Astrocyte (in vitro differentiated cells and primary cell): ENCODE results near the gene AMMECR1.

Experiments used
- EZH2 ChIP-seq: IDR thresholded peaks from 2 replicates; pipeline ENCODE4 v1.6.1; 2012; ENCODE audit warnings: mild to moderate bottlenecking, low read length, inconsistent platforms; ENCODE audit not compliant: insufficient read depth
- TF ChIP-seq, protein P1 (sequence below): IDR thresholded peaks from 2 replicates; pipeline ENCODE4 v1.5.1; 2011; ENCODE audit warnings: low read depth, mild to moderate bottlenecking, inconsistent platforms, low read length, moderate library complexity; ENCODE audit not compliant: insufficient read depth

GRCh38 chrX:110317061-110317819 is 645 bp downstream of the AMMECR1 start:
- TF ChIP-seq, protein P1, sequence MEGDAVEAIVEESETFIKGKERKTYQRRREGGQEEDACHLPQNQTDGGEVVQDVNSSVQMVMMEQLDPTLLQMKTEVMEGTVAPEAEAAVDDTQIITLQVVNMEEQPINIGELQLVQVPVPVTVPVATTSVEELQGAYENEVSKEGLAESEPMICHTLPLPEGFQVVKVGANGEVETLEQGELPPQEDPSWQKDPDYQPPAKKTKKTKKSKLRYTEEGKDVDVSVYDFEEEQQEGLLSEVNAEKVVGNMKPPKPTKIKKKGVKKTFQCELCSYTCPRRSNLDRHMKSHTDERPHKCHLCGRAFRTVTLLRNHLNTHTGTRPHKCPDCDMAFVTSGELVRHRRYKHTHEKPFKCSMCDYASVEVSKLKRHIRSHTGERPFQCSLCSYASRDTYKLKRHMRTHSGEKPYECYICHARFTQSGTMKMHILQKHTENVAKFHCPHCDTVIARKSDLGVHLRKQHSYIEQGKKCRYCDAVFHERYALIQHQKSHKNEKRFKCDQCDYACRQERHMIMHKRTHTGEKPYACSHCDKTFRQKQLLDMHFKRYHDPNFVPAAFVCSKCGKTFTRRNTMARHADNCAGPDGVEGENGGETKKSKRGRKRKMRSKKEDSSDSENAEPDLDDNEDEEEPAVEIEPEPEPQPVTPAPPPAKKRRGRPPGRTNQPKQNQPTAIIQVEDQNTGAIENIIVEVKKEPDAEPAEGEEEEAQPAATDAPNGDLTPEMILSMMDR, result no peak
- no peak for TF ChIP-seq EZH2
